ENCODE data around the gene SPATA1. TPM values are rescaled to one million over a fixed set of nuclear protein-coding genes. Genes with fewer than 3 reads are reported as not detected.
A peak's percentile ranks its signal among the peaks of the same experiment; 100 is the strongest.

SPATA1 gene
- total and polyA plus RNA-seq, 2 of the 13 experiments (the other 11 are each of a cell fraction or from before 2014, with no cell fraction given), result 0.70 to 1.4 TPM

DNA sequence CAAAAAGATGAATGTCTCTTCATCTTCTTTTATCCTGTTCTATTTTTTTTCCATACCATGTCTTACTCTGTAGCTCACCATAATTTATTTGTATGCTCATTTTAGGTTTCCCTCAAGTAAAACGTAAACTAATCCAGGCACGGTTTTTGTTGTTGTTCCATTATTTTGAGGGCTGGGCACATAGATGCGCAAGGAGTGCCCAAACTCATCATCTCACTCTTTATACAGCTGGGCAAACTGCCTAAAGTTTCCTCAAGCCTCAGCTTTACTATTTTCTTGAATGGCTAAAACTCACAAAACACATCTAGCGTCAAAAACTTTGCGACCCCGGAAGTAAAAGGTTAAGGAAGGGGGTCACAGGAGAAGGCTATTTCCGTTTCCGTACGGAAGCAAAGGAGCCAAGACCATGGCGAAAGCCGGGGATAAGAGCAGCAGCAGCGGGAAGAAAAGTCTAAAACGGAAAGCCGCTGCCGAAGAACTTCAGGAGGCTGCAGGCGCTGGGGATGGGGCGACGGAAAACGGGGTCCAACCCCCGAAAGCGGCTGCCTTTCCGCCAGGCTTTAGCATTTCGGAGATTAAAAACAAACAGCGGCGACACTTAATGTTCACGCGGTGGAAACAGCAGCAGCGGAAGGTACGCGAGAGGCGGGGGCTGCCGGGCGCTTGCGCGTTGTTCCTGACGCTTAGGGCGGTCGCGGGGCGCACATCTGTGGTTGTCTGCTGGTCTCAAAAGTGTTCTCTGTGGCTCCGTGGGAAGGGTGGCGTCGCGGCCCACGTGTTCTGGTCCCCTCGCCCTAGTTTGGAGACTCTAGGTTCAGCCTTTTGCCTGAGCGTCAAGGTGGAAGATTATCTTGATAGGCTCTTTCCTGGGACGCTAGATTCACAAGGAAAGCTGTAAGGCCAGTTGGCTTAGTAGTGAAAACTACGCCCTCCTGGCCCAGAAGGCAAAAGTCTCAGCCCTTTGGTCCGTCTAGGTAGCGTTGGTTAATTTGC lies 27.0 kb upstream of the SPATA1 start, which contains the start of gene RPF1 (continued):
- TF ChIP-seq ZNF275 (CRISPR knock-in tag; IDR thresholded peaks at IDR 0.05; ENCODE audit: borderline replicate concordance) (0 out of 2 replicates have a peak, but pooled peaks have one; percentile 73), ZNF331 (CRISPR knock-in tag; IDR thresholded peaks at IDR 0.05) (peak; percentile 58), ZNF891 (CRISPR knock-in tag; IDR thresholded peaks at IDR 0.05) (peak; percentile 76; the same call in 1 of the 2 replicates), ZEB1 (IDR thresholded peaks at IDR 0.05; ENCODE audit: insufficient replicate concordance, low read depth) (peak; percentile 42), KDM5A (IDR thresholded peaks at IDR 0.05; ENCODE audit: borderline replicate concordance, low read length) (peak; percentile 83; the same call in 1 of the 2 replicates), GMEB1 (CRISPR knock-in tag; IDR thresholded peaks at IDR 0.05; ENCODE audit: borderline replicate concordance) (peak; percentile 73; the same call in 1 of the 2 replicates), ZNF333 (CRISPR knock-in tag; IDR thresholded peaks at IDR 0.05; ENCODE audit: borderline replicate concordance) (0 out of 2 replicates have a peak, but pooled peaks have one; percentile 52), POLR2G (IDR thresholded peaks at IDR 0.05; ENCODE audit: low read depth, low read length) (peak; percentile 95), KDM5B (CRISPR knock-in tag; IDR thresholded peaks at IDR 0.05; ENCODE audit: borderline replicate concordance) (peak; percentile 83), NRL (CRISPR knock-in tag; IDR thresholded peaks at IDR 0.05; ENCODE audit: borderline replicate concordance) (peak; percentile 34; the same call in 1 of the 2 replicates), HNF1A (IDR thresholded peaks at IDR 0.05; ENCODE audit: low read depth) (peak; percentile 11; the same call in 1 of the 2 replicates), HNF1A (CRISPR knock-in tag; IDR thresholded peaks at IDR 0.05; ENCODE audit: borderline replicate concordance) (0 out of 2 replicates have a peak, but pooled peaks have one; percentile 31), ZNF180 (CRISPR knock-in tag; IDR thresholded peaks at IDR 0.05; ENCODE audit: borderline replicate concordance, low read depth) (no peak), LBX2 (CRISPR knock-in tag; IDR thresholded peaks at IDR 0.05; ENCODE audit: borderline replicate concordance) (0 out of 2 replicates have a peak, but pooled peaks have one; percentile 35), POLR2AphosphoS5 (IDR thresholded peaks at IDR 0.05; ENCODE audit: low read depth, low read length) (peak; percentile 89), ARID2 (CRISPR knock-in tag; IDR thresholded peaks at IDR 0.05; ENCODE audit: borderline replicate concordance) (no peak), ZNF589 (CRISPR knock-in tag; conservative IDR thresholded peaks at IDR 0.05) (no peak)
- TF ChIP-seq, protein P1, sequence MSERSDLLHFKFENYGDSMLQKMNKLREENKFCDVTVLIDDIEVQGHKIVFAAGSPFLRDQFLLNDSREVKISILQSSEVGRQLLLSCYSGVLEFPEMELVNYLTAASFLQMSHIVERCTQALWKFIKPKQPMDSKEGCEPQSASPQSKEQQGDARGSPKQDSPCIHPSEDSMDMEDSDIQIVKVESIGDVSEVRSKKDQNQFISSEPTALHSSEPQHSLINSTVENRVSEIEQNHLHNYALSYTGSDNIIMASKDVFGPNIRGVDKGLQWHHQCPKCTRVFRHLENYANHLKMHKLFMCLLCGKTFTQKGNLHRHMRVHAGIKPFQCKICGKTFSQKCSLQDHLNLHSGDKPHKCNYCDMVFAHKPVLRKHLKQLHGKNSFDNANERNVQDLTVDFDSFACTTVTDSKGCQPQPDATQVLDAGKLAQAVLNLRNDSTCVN (CRISPR knock-in tag; IDR thresholded peaks at IDR 0.05; ENCODE audit: borderline replicate concordance), result peak; percentile 54; the same call in 1 of the 2 replicates
